HFFc6 (cell line): ENCODE measurements around the gene CENPT. TPM values are rescaled to one million over a fixed set of nuclear protein-coding genes. Genes with fewer than 3 reads are reported as not detected.

Experiments
- DNase-seq: peaks from one replicate; pipeline ENCODE4 v3.0.0-alpha.2; 2018
- H3K27ac Mint-ChIP-seq: 2 replicates; pipeline ENCODE4 v1.8.0; 2020; ENCODE audit warnings: mild to moderate bottlenecking, mixed read lengths
- H3K27me3 Mint-ChIP-seq: 2 replicates; pipeline ENCODE4 v1.8.0; 2021; ENCODE audit warnings: mild to moderate bottlenecking, moderate library complexity, mixed read lengths; ENCODE audit not compliant: insufficient read depth
- H3K36me3 Mint-ChIP-seq: 2 replicates; pipeline ENCODE4 v1.8.0; 2021; ENCODE audit warnings: low read depth, mixed read lengths
- H3K4me1 Mint-ChIP-seq: 2 replicates; pipeline ENCODE4 v1.8.0; 2020; ENCODE audit warnings: low read depth, mixed read lengths
- H3K4me3 Mint-ChIP-seq: 2 replicates; pipeline ENCODE4 v1.8.0; 2020; ENCODE audit warnings: mild to moderate bottlenecking, moderate library complexity, mixed read lengths
- H3K9me3 Mint-ChIP-seq: 2 replicates; pipeline ENCODE4 v1.8.0; 2020; ENCODE audit warnings: mild to moderate bottlenecking, mixed read lengths
- total RNA-seq, 6 experiments: library from RNA; stranded (reverse); fragmentation: NEBNext Ultra II Directional; extraction: Animal tissue kit (Norgen Biotek cat#: 25700); gene quantifications; 2 replicates in 1 of 6; 3 replicates in 5 of 6; pipeline ENCODE4 v1.2.3, GENCODE V29; 2021
- TF ChIP-seq, protein P1 (sequence below): fragments of 200-600 bp; sonication (generic); IDR thresholded peaks from 2 replicates; pipeline ENCODE4 v1.5.0; 2021; ENCODE audit warnings: antibody characterized with exemption, mild to moderate bottlenecking

Gene CENPT
- total RNA-seq, 6 experiments from 2014 or later = 51.2 to 64.2 (median 59.7) TPM

- peaks cover 5% of the 10 kb centered on the region; the same call in 1 of the 2 replicates for H3K36me3 Mint-ChIP-seq
- H3K9me3 Mint-ChIP-seq = no peaks in the 10 kb centered on the region
- no peaks in the 10 kb centered on the region; the same call in 1 of the 2 replicates for H3K4me1 Mint-ChIP-seq
- no peak overlapping the region for H3K4me3 Mint-ChIP-seq
- TF ChIP-seq, protein P1, sequence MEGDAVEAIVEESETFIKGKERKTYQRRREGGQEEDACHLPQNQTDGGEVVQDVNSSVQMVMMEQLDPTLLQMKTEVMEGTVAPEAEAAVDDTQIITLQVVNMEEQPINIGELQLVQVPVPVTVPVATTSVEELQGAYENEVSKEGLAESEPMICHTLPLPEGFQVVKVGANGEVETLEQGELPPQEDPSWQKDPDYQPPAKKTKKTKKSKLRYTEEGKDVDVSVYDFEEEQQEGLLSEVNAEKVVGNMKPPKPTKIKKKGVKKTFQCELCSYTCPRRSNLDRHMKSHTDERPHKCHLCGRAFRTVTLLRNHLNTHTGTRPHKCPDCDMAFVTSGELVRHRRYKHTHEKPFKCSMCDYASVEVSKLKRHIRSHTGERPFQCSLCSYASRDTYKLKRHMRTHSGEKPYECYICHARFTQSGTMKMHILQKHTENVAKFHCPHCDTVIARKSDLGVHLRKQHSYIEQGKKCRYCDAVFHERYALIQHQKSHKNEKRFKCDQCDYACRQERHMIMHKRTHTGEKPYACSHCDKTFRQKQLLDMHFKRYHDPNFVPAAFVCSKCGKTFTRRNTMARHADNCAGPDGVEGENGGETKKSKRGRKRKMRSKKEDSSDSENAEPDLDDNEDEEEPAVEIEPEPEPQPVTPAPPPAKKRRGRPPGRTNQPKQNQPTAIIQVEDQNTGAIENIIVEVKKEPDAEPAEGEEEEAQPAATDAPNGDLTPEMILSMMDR = no peak
- H3K27me3 Mint-ChIP-seq = peaks cover under 1% of the 10 kb centered on the region
- H3K27ac Mint-ChIP-seq = no peak overlapping the region
- no peak for DNase-seq
Measured at GRCh38 chr16:67783353-67783725, 64.2 kb downstream of the CENPT start.

- TF ChIP-seq, protein P1 = no peak
- no peak overlapping the region for H3K27ac Mint-ChIP-seq
- peaks cover 5% of the 10 kb centered on the region; the same call in 1 of the 2 replicates for H3K36me3 Mint-ChIP-seq
- peaks cover 2% of the 10 kb centered on the region for H3K27me3 Mint-ChIP-seq
- no peak overlapping the region for H3K4me3 Mint-ChIP-seq
- H3K4me1 Mint-ChIP-seq = no peaks in the 10 kb centered on the region; the same call in 1 of the 2 replicates
- no peak for DNase-seq
- H3K9me3 Mint-ChIP-seq = no peaks in the 10 kb centered on the region
Measured at GRCh38 chr16:67782567-67783352, 64.7 kb downstream of the CENPT start.

GRCh38 chr16:67781565-67781921, 66.0 kb downstream of the CENPT start:
- H3K27ac Mint-ChIP-seq = no peak overlapping the region
- H3K9me3 Mint-ChIP-seq = no peaks in the 10 kb centered on the region
- TF ChIP-seq, protein P1 = no peak
- no peaks in the 10 kb centered on the region; the same call in 1 of the 2 replicates for H3K4me1 Mint-ChIP-seq
- H3K27me3 Mint-ChIP-seq = peaks cover 2% of the 10 kb centered on the region
- H3K36me3 Mint-ChIP-seq = peaks cover 5% of the 10 kb centered on the region; the same call in 1 of the 2 replicates
- no peak for DNase-seq
- H3K4me3 Mint-ChIP-seq = no peak overlapping the region

- Mint-ChIP-seq H3K36me3 (peaks cover 5% of the 10 kb centered on the region; the same call in 1 of the 2 replicates), H3K4me1 (no peaks in the 10 kb centered on the region; the same call in 1 of the 2 replicates), H3K27me3 (peaks cover 2% of the 10 kb centered on the region), H3K4me3 (no peak overlapping the region), H3K9me3 (no peaks in the 10 kb centered on the region), H3K27ac (no peak overlapping the region)
- TF ChIP-seq, protein P1 = no peak
- no peak for DNase-seq
Measured at GRCh38 chr16:67780847-67781564, 66.5 kb downstream of the CENPT start.

DNA sequence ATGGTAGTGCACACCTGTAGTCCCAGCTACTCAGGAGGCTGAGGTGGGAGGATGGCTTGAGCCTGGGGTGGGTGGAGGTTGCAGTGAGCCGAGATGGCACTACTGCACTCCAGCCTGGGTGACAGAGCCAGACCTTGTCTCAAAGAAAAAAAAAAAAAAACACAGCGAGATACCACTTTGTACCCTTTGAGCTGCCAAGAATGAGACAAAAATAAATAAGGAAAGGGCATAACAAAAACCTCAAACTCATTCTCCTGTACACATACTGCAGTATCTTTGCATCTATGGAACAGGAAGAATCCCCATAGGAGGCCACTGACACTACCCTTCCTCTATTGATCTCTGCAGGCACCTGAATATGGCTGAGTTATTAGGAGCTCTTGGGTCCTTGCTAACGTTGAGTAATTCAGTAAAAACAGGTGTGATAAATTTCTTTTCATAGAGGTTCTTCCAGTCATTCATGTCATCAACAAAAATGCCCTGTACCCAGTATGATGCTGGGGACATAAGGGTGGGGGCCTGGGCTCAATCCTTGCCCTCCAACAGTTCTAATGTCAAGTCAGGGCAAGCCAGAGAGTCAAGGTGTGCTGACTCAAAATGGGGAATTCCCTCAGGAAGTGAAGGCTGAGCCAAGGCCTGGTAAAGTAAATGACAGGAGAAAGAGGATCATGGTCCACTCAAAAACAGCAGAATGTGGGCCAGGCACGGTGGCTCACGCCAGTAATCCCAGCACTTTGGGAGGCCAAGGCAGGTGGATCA, 68.1 kb downstream of the CENPT start:
- Mint-ChIP-seq H3K27ac (no peak overlapping the region), H3K9me3 (no peaks in the 10 kb centered on the region), H3K4me1 (peaks cover 5% of the 10 kb centered on the region; the same call in 1 of the 2 replicates), H3K36me3 (peaks cover 10% of the 10 kb centered on the region), H3K27me3 (peaks cover 2% of the 10 kb centered on the region), H3K4me3 (no peak overlapping the region)
- DNase-seq = no peak
- TF ChIP-seq, protein P1 = no peak

Other genes with a start within 250 kb of the CENPT start
- gene CARMIL2, start 202.5 kb downstream of the CENPT start, total RNA-seq = 1 to 10 TPM; 1.6 to 2.7 (median 1.8) TPM
- 10 to 100 TPM; 18.0 to 25.8 (median 23.9) TPM for gene ACD, start 187.4 kb downstream of the CENPT start, total RNA-seq
- 1 to 10 TPM in 1 of 6 experiments, under 1 TPM in 5; 0.55 to 1.1 (median 0.86) TPM for gene PARD6A, start 186.7 kb downstream of the CENPT start, total RNA-seq
- gene ENKD1, start 180.9 kb downstream of the CENPT start, total RNA-seq = 10 to 100 TPM in 1 of 6 experiments, 1 to 10 TPM in 5; 7.4 to 10.8 (median 8.9) TPM
- gene C16orf86, start 180.9 kb downstream of the CENPT start, total RNA-seq = 1 to 10 TPM; 1.0 to 1.9 (median 1.6) TPM
- gene GFOD2, start 128.4 kb downstream of the CENPT start, total RNA-seq = 10 to 100 TPM; 14.4 to 19.4 (median 16.9) TPM
- 10 to 100 TPM; 11.5 to 15.6 (median 12.8) TPM for gene RANBP10, start 41.1 kb downstream of the CENPT start, total RNA-seq
- 1 to 10 TPM in 2 of 6 experiments, under 1 TPM in 4; 0.23 to 1.3 (median 0.79) TPM for gene TSNAXIP1, start 40.8 kb downstream of the CENPT start, total RNA-seq
- gene THAP11, start 5.4 kb downstream of the CENPT start, total RNA-seq = 10 to 100 TPM; 15.1 to 18.6 (median 16.2) TPM
- 100 to 1,000 TPM; 182 to 195 (median 185) TPM for gene NUTF2, start 760 bp downstream of the CENPT start, total RNA-seq
- 10 to 100 TPM; 60.2 to 81.0 (median 63.6) TPM for gene EDC4, start 25.4 kb upstream of the CENPT start, total RNA-seq
- gene NRN1L, start 37.2 kb upstream of the CENPT start, total RNA-seq = under 1 TPM in 3 of 6 experiments, not detected in 3; 0.25 to 0.51 (median 0.38) TPM
- 10 to 100 TPM; 25.2 to 34.1 (median 29.3) TPM for gene PSKH1, start 45.6 kb upstream of the CENPT start, total RNA-seq
- under 1 TPM; 0.25 to 0.63 (median 0.43) TPM for gene CTRL, start 84.2 kb upstream of the CENPT start, total RNA-seq
- gene PSMB10, start 89.2 kb upstream of the CENPT start, total RNA-seq = 10 to 100 TPM; 36.3 to 49.7 (median 40.0) TPM
- gene LCAT, start 96.4 kb upstream of the CENPT start, total RNA-seq = 10 to 100 TPM; 17.6 to 21.8 (median 19.8) TPM
- gene SLC12A4, start 120.9 kb upstream of the CENPT start, total RNA-seq = 100 to 1,000 TPM in 1 of 6 experiments, 10 to 100 TPM in 5; 89.8 to 113 (median 98.9) TPM
- gene DPEP3, start 132.8 kb upstream of the CENPT start, total RNA-seq = not detected
- gene DPEP2, start 151.8 kb upstream of the CENPT start, total RNA-seq = not detected
- not detected for gene DPEP2NB, start 168.2 kb upstream of the CENPT start, total RNA-seq
- gene DDX28, start 175.5 kb upstream of the CENPT start, total RNA-seq = 1 to 10 TPM; 7.2 to 8.5 (median 8.2) TPM
- gene DUS2, start 175.6 kb upstream of the CENPT start, total RNA-seq = 10 to 100 TPM; 13.3 to 17.4 (median 15.9) TPM
- gene NFATC3, start 237.7 kb upstream of the CENPT start, total RNA-seq = 10 to 100 TPM; 17.2 to 20.7 (median 19.9) TPM